Ovary (tissue), 9 donors: ENCODE data around the gene PLEKHO2. TPM values are rescaled to one million over a fixed set of nuclear protein-coding genes. Genes with fewer than 3 reads are reported as not detected.
A peak's percentile ranks its signal among the peaks of the same experiment; 100 is the strongest.

Source experiments
- DNase-seq, 5 donors: peaks; one replicate each; pipeline ENCODE4 v3.0.0-alpha.2; 2019 to 2020
- H3K27ac ChIP-seq, 2 donors: fragments of 200-600 bp; one replicate each; pipeline versions ENCODE4 v1.5.1 to v1.8.0; 2019 to 2022
- H3K27me3 ChIP-seq: fragments of 200-600 bp; one replicate; pipeline ENCODE4 v1.8.0; 2022
- H3K36me3 ChIP-seq: fragments of 200-600 bp; sonication (generic); one replicate; pipeline ENCODE4 v1.5.1; 2019
- H3K4me1 ChIP-seq: one replicate; pipeline ENCODE4 v1.8.1; 2013; ENCODE audit warnings: mild to moderate bottlenecking, moderate library complexity; ENCODE audit not compliant: insufficient read depth
- H3K4me3 ChIP-seq: fragments of 200-600 bp; sonication (generic); one replicate; pipeline ENCODE4 v1.5.1; 2017
- H3K9me3 ChIP-seq, 2 donors: fragments of 200-600 bp in 1 of 2; sonication (generic) in 1 of 2; one replicate each; pipeline versions ENCODE4 v1.5.1 to v1.8.1; 2013 to 2019; ENCODE audit warnings: mild to moderate bottlenecking in 1 of 2, moderate library complexity in 1 of 2
- EP300 ChIP-seq: sonication (generic); formaldehyde crosslinking; IDR thresholded peaks from one replicate; pipeline ENCODE4 v1.6.1; 2017; ENCODE audit warnings: antibody characterized with exemption
- POLR2A ChIP-seq: fragments of 450-650 bp; IDR thresholded peaks from one replicate; pipeline ENCODE4 v1.6.1; 2017; ENCODE audit warnings: antibody characterized with exemption, mild to moderate bottlenecking, moderate library complexity
- WGBS, 3 donors: extraction: QIAGEN DNeasy Blood & Tissue Kit in 1 of 3; methylation state at CpG; one replicate each; pipeline versions ENCODE4 v1.1.5 to v1.1.7; 2013 to 2017; 5-methylcytosine and 5-hydroxymethylcytosine counted together
- intact Hi-C, 4 donors: fragments of 100-400 bp; cut with DNase I; formaldehyde crosslinking; loops; one replicate each; pipeline versions ENCODE4 v1.11.0 to v1.15.1; 2022 to 2023
- polyA plus RNA-seq, 2 donors: library from polyadenylated mRNA; stranded (reverse); fragments of 200-250 nt in 1 of 2; fragments of 350-450 nt in 1 of 2; fragmentation: Illumina TruSeq in 1 of 2; extraction: RNeasy Lipid Tissue Mini Kit (QIAGEN cat#74804) in 1 of 2; gene quantifications; one replicate each; pipeline ENCODE4 v1.2.3, GENCODE V29; 2013 to 2014
- total RNA-seq, 7 donors: library from RNA; depleted of rRNA in 2 of 7; stranded (reverse); fragments of >200 nt in 2 of 7; fragmentation: NEBNext Ultra II Directional in 3 of 7; extraction: Animal tissue kit (Norgen Biotek cat#: 25700) in 3 of 7; gene quantifications; one replicate each; pipeline versions ENCODE4 v1.1.0 to v1.2.4, GENCODE V29; 2016 to 2023
- TF ChIP-seq, protein P1 (sequence below), 3 donors: fragments of 450-650 bp in 2 of 3; fragments of 200-600 bp in 1 of 3; IDR thresholded peaks; one replicate each; pipeline versions ENCODE4 v1.5.1 to v1.8.0; 2016 to 2022; ENCODE audit warnings: antibody characterized with exemption in 3 of 3, mild to moderate bottlenecking in 1 of 3
- donor health status: DM: no; HTN: no; CAD: no; lungs with moderate emphysema.
- donor health status: DM: no; HTN: no; CAD: no.
- donor health status: Bipolar disorder and iron deficiency.
- donor health status: DM: yes; HTN: yes; CAD: no.
- donor health status: DM: no; HTN: no; CAD: no.
- donor health status: DM: yes; HTN: yes; CAD: no.

PLEKHO2 gene
- total and polyA plus RNA-seq, 9 donors, result 12.6 to 42.7 (median 27.5) TPM

DNA sequence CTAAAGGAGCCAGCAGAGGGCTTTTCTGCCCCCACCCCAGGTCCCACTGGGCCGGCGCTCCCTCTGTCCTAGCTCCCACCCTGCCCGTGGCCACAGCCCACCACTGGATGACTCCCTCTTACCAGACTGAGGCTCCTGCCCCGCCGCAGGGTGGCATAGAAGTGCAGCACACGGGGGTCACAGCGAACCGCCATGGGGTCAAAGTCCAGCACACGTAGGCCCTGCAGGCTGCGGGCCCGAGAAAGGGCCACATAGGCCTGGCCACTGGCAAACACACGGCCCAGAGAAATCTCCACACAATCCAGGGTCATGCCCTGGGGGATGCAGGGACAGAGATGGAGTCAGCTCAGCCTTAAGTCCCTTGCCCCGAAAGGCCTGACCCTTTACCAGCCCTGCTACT lies 25.3 kb upstream of the PLEKHO2 start:
- H3K4me1 ChIP-seq, result peaks cover 4% of the 10 kb centered on the region
- WGBS, 3 donors, result 91 to 96% (median 93%) methylated on average over 12 to 13 of the region's 13 CpGs
- H3K9me3 ChIP-seq, result no peaks in the 10 kb centered on the region
- TF ChIP-seq POLR2A (no peak), EP300 (no peak)
- TF ChIP-seq, protein P1, sequence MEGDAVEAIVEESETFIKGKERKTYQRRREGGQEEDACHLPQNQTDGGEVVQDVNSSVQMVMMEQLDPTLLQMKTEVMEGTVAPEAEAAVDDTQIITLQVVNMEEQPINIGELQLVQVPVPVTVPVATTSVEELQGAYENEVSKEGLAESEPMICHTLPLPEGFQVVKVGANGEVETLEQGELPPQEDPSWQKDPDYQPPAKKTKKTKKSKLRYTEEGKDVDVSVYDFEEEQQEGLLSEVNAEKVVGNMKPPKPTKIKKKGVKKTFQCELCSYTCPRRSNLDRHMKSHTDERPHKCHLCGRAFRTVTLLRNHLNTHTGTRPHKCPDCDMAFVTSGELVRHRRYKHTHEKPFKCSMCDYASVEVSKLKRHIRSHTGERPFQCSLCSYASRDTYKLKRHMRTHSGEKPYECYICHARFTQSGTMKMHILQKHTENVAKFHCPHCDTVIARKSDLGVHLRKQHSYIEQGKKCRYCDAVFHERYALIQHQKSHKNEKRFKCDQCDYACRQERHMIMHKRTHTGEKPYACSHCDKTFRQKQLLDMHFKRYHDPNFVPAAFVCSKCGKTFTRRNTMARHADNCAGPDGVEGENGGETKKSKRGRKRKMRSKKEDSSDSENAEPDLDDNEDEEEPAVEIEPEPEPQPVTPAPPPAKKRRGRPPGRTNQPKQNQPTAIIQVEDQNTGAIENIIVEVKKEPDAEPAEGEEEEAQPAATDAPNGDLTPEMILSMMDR (IDR thresholded peaks at IDR 0.05), result no peak
- no peak for DNase-seq
- intact Hi-C loops, result loop anchor here in 2 of 4 donors (10.0 kb wide), 2 partner anchors 132 to 392 kb away; no protein-coding TSS in a partner anchor
- H3K27me3 ChIP-seq, result no peaks in the 10 kb centered on the region
- no peak overlapping the region for H3K4me3 ChIP-seq
- no peaks in the 10 kb centered on the region for H3K36me3 ChIP-seq
- no peak overlapping the region for H3K27ac ChIP-seq

DNA sequence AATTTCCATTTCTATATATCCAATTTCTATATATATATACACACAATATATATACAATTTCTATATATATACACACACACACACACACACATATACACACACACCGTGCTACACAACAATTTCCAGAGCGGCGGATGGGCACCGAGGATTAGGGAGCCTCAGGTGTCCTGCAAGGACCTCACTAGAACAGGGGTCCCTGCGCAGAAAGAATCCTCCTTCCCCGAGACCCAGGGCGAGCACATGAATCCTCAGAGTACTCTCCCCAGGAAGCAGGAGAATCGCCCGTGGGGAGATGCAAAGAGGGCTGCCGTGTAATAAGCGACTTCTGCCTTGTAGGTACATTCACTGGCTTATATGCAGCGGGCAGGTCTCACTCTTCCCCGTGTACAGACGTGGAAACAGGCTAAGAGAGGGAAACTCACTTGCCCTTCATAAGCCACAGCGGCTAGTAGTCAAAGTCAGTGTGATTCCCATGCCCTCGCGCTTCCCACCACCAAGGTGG lies 16.7 kb upstream of the PLEKHO2 start:
- no peaks in the 10 kb centered on the region for H3K36me3 ChIP-seq
- no peak overlapping the region for H3K27ac ChIP-seq
- WGBS, 3 donors, result 1 to 2% (median 1%) methylated on average over 17 of the region's 17 CpGs
- H3K27me3 ChIP-seq, result no peaks in the 10 kb centered on the region
- no peaks in the 10 kb centered on the region for H3K9me3 ChIP-seq
- H3K4me1 ChIP-seq, result peaks cover 5% of the 10 kb centered on the region
- intact Hi-C loops, result no loop called here
- DNase-seq, result no peak
- H3K4me3 ChIP-seq, result peak overlapping the region; percentile 27
- TF ChIP-seq EP300 (no peak), POLR2A (no peak)
- TF ChIP-seq, protein P1 (IDR thresholded peaks at IDR 0.05), result no peak

DNA sequence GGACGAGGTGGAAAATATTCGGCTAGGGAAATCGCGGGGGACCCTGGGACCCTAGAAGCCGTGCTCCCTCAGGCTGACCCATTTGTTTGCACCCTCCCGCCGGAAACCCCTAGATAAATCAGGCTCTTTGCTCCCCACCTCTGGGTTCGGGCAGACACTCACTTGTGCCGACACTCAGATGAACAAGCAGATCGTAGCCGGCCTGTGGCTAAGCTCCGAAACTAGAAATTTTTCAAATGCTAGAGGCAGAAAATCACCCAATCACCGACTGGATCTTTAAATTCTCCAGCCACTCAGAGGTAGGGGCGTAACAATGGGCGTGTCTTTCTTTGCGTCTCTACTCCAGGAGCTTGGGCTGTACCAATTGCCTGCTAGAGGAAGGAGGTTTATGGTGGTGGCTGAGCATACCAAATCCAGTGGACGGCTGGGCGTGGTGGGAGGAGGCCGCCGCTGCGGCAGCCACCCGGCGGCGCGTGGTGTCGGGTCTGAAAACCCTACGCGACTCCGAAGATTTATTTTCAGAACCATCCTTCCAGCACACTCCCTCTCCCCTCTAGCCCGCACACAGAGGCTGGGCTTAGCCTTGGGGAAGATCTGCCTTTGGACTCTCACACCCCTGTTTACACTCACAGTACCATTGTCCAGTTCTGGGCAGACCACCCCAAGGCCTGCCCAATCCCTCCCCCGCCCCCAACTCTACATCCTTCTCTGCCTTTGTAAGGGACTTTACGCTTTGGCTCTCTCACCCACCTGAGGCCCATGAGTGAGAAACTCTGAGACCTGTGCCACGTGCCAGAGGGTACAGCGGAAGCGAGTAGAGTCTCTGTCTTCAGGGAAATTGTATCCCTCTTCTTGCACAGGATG lies 16.1 kb upstream of the PLEKHO2 start, which contains the start of gene PIF1:
Gene PIF1 (minus strand): TSS at position 217 of the 864 bp plus-strand sequence. CDS start 1,312 bp downstream, outside the sequence.
- Histone ChIP-seq H3K27ac (peak within 1 kb of the TSS in 1 of 2 donors; percentile 78), H3K9me3 (no peaks in the 10 kb centered on the region), H3K4me1 (peaks cover 5% of the 10 kb centered on the region), H3K27me3 (no peaks in the 10 kb centered on the region), H3K36me3 (no peaks in the 10 kb centered on the region), H3K4me3 (peak within 1 kb of the TSS; percentile 28)
- 1% methylated on average over 35 of the region's 35 CpGs for WGBS, 3 donors
- intact Hi-C loops, result no loop called here
- TF ChIP-seq POLR2A (peak; percentile 63), EP300 (no peak)
- TF ChIP-seq, protein P1 (IDR thresholded peaks at IDR 0.05), result peak in 1 of 3 donors; percentile 10
- peak; percentile 84 to 93 (median 86) for DNase-seq

DNA sequence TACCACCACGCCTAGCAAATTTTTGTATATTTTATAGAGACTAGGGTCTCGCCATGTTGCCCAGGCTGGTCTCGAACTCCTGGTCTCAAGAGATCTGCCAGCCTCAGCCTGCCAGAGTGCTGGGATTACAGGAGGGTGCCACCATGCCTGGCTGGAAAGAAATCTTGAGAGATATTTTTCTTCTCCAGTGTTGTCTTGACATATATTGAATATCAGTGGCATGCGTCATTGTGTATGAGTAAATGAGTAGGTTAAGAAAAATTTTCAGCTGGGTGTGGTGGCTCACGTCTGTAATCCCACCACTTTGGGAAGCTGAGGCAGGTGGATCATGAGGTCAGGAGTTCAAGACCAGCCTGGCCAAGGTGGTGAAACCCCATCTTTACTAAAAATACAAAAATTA lies 12.7 kb upstream of the PLEKHO2 start:
- Histone ChIP-seq H3K4me1 (peaks cover 5% of the 10 kb centered on the region), H3K27me3 (no peaks in the 10 kb centered on the region), H3K9me3 (no peaks in the 10 kb centered on the region), H3K27ac (no peak overlapping the region), H3K4me3 (no peak overlapping the region), H3K36me3 (no peaks in the 10 kb centered on the region)
- intact Hi-C loops, result no loop called here
- TF ChIP-seq, protein P1 (IDR thresholded peaks at IDR 0.05), result no peak
- TF ChIP-seq EP300 (no peak), POLR2A (no peak)
- 90 to 98% (median 93%) methylated on average over 5 of the region's 5 CpGs for WGBS, 3 donors
- DNase-seq, result no peak
